H1 (cell line): Measurements from ENCODE around the gene ARGLU1. TPM values are rescaled to one million over a fixed set of nuclear protein-coding genes. Genes with fewer than 3 reads are reported as not detected.

Source experiments
- CTCF ChIA-PET: fragments of 300-600 bp; sonication (Branson Sonifier 250); formaldehyde crosslinking; loops from one replicate; lab custom pipeline; 2021; ENCODE audit not compliant: partially characterized antibody; lab: Charles Lee
- POLR2A ChIA-PET: fragments of 300-600 bp; sonication (Branson Sonifier 250); formaldehyde crosslinking; loops from one replicate; lab custom pipeline; 2021; ENCODE audit warnings: inconsistent platforms; ENCODE audit not compliant: partially characterized antibody; lab: Charles Lee
- DNase-seq, 2 experiments: peaks; one replicate each; pipeline versions ENCODE4 v3.0.0 to v3.0.0-alpha.2; 2010 to 2022; ENCODE audit warnings: low spot score in 2 of 2, low read depth in 1 of 2, mixed read lengths in 1 of 2
- FAIRE-seq: peaks from 2 replicates; lab custom pipeline; 2011; peaks lifted over from hg19 to GRCh38; lab: Jason Lieb, UNC
- H2AFZ ChIP-seq: 2 replicates; pipeline ENCODE4 v1.8.1; 2012; ENCODE audit warnings: low read length, inconsistent platforms
- H2AK5ac ChIP-seq: 2 replicates; pipeline ENCODE4 v1.6.1; 2013; ENCODE audit warnings: low read depth, low read length
- H2BK120ac ChIP-seq: replicated peaks from 2 replicates; pipeline ENCODE3; 2013; ENCODE audit warnings: low read depth, low read length, inconsistent platforms
- H2BK12ac ChIP-seq: 2 replicates; pipeline ENCODE4 v1.6.1; 2013; ENCODE audit warnings: low read depth, low read length
- H2BK15ac ChIP-seq: 2 replicates; pipeline ENCODE4 v1.6.1; 2013; ENCODE audit warnings: low read length
- H2BK20ac ChIP-seq: 2 replicates; pipeline ENCODE4 v1.6.1; 2013; ENCODE audit warnings: low read length
- H2BK5ac ChIP-seq: 2 replicates; pipeline ENCODE4 v1.6.1; 2013; ENCODE audit warnings: low read depth, low read length
- H3K14ac ChIP-seq: 2 replicates; pipeline ENCODE4 v1.6.1; 2013; ENCODE audit warnings: inconsistent platforms; ENCODE audit not compliant: insufficient read length
- H3K18ac ChIP-seq: 2 replicates; pipeline ENCODE4 v1.6.1; 2013; ENCODE audit warnings: low read length; ENCODE audit errors: extremely low read depth
- H3K23ac ChIP-seq: 2 replicates; pipeline ENCODE4 v1.6.1; 2013; ENCODE audit warnings: inconsistent platforms; ENCODE audit not compliant: insufficient read length
- H3K23me2 ChIP-seq: 2 replicates; pipeline ENCODE4 v1.6.1; 2013; ENCODE audit warnings: low read depth, low read length
- H3K27ac ChIP-seq: 2 replicates; pipeline ENCODE4 v1.6.1; 2011; ENCODE audit warnings: low read depth, low read length, inconsistent platforms
- H3K27me3 ChIP-seq, 4 experiments: replicated peaks in 1 of 4; 1 replicate in 1 of 4; 2 replicates in 3 of 4; pipeline versions ENCODE4 v1.6.1 to v1.8.1; 2011 to 2013; ENCODE audit warnings: low read length in 3 of 4, mild to moderate bottlenecking in 3 of 4, inconsistent platforms in 2 of 4, mixed read lengths in 2 of 4, moderate library complexity in 1 of 4; ENCODE audit not compliant: control insufficient read depth in 3 of 4, insufficient read depth in 3 of 4; ENCODE audit errors: extremely low read depth in 1 of 4
- H3K36me3 ChIP-seq, 4 experiments: 2 replicates each; pipeline versions ENCODE4 v1.6.1 to v1.8.1; 2011 to 2013; ENCODE audit warnings: mild to moderate bottlenecking in 4 of 4, low read length in 3 of 4, moderate library complexity in 2 of 4, control low read depth in 1 of 4, inconsistent platforms in 1 of 4; ENCODE audit not compliant: insufficient read depth in 4 of 4, control insufficient read depth in 2 of 4
- H3K4ac ChIP-seq: replicated peaks from 2 replicates; pipeline ENCODE3; 2013; ENCODE audit warnings: low read length, low read depth, mixed read lengths, inconsistent platforms; ENCODE audit not compliant: insufficient read length
- H3K4me1 ChIP-seq, 4 experiments: replicated peaks in 1 of 4; 1 replicate in 1 of 4; 2 replicates in 3 of 4; pipeline versions ENCODE4 v1.6.1 to v1.8.1; 2011 to 2013; ENCODE audit warnings: low read length in 3 of 4, inconsistent platforms in 2 of 4, mixed read lengths in 1 of 4; ENCODE audit not compliant: insufficient read depth in 4 of 4, control insufficient read depth in 3 of 4
- H3K4me2 ChIP-seq, 2 experiments: 2 replicates each; pipeline versions ENCODE4 v1.6.1 to v1.8.1; 2011 to 2013; ENCODE audit warnings: low read depth in 2 of 2, low read length in 2 of 2, control low read depth in 1 of 2, inconsistent platforms in 1 of 2, mild to moderate bottlenecking in 1 of 2; ENCODE audit not compliant: insufficient read depth in 1 of 2
- H3K4me3 ChIP-seq, 4 experiments: fragments of 200-600, 300-600 bp in 1 of 4; sonication (generic), shearing (Covaris generic), sonication (Bioruptor Twin) in 1 of 4; 2 replicates each; pipeline versions ENCODE4 v1.5.1 to v1.8.1; 2011 to 2016; ENCODE audit warnings: low read length in 4 of 4, low read depth in 3 of 4, control low read depth in 2 of 4, inconsistent platforms in 2 of 4, mild to moderate bottlenecking in 2 of 4, mixed read lengths in 1 of 4, moderate library complexity in 1 of 4; ENCODE audit not compliant: insufficient read depth in 2 of 4; ENCODE audit errors: extremely low read depth in 1 of 4
- H3K56ac ChIP-seq: replicated peaks from 2 replicates; pipeline ENCODE3; 2013; ENCODE audit warnings: low read depth, mild to moderate bottlenecking, mixed read lengths, low read length, inconsistent platforms; ENCODE audit not compliant: insufficient read length
- H3K79me1 ChIP-seq: 2 replicates; pipeline ENCODE4 v1.6.1; 2013; ENCODE audit warnings: low read depth, low read length, control low read depth
- H3K79me2 ChIP-seq, 2 experiments: 2 replicates each; pipeline versions ENCODE4 v1.6.1 to v1.8.1; 2012 to 2013; ENCODE audit warnings: low read length in 2 of 2, mild to moderate bottlenecking in 2 of 2, inconsistent platforms in 1 of 2; ENCODE audit not compliant: insufficient read depth in 2 of 2, control insufficient read depth in 1 of 2
- H3K9ac ChIP-seq, 4 experiments: replicated peaks in 1 of 4; 1 replicate in 1 of 4; 2 replicates in 3 of 4; pipeline versions ENCODE4 v1.6.1 to v1.8.1; 2011 to 2013; ENCODE audit warnings: low read depth in 3 of 4, low read length in 3 of 4, control low read depth in 2 of 4, mild to moderate bottlenecking in 2 of 4, moderate library complexity in 2 of 4, inconsistent platforms in 1 of 4; ENCODE audit errors: extremely low read depth in 1 of 4
- H3K9me3 ChIP-seq, 2 experiments: 2 replicates each; pipeline versions ENCODE4 v1.6.1 to v1.8.1; 2012 to 2013; ENCODE audit warnings: mild to moderate bottlenecking in 2 of 2, moderate library complexity in 2 of 2, control low read depth in 1 of 2, inconsistent platforms in 1 of 2, low read depth in 1 of 2, low read length in 1 of 2, mixed read lengths in 1 of 2; ENCODE audit not compliant: insufficient read depth in 2 of 2
- H4K20me1 ChIP-seq, 2 experiments: replicated peaks in 1 of 2; 2 replicates each; pipeline versions ENCODE3 to v1.8.1; 2011 to 2013; ENCODE audit warnings: inconsistent platforms in 2 of 2, low read length in 2 of 2, mild to moderate bottlenecking in 1 of 2; ENCODE audit not compliant: insufficient read depth in 2 of 2, control insufficient read depth in 1 of 2
- H4K5ac ChIP-seq: 2 replicates; pipeline ENCODE4 v1.6.1; 2013; ENCODE audit warnings: low read length, low read depth, mixed read lengths, inconsistent platforms; ENCODE audit not compliant: insufficient read length
- H4K8ac ChIP-seq: 2 replicates; pipeline ENCODE4 v1.8.0; 2013; ENCODE audit warnings: mild to moderate bottlenecking, moderate library complexity, low read length, inconsistent platforms; ENCODE audit not compliant: insufficient read depth; ENCODE audit errors: extremely low read depth
- H4K91ac ChIP-seq: replicated peaks from 2 replicates; pipeline ENCODE3; 2013; ENCODE audit warnings: low read length, mixed read lengths, inconsistent platforms; ENCODE audit not compliant: insufficient read length
- ATF2 ChIP-seq: IDR thresholded peaks from 2 replicates; pipeline ENCODE4 v1.6.1; 2012; ENCODE audit warnings: low read length, inconsistent platforms
- CHD2 ChIP-seq: IDR thresholded peaks from 2 replicates; pipeline ENCODE4 v1.6.1; 2012; ENCODE audit warnings: low read length, improper control_type of control experiment
- CTBP2 ChIP-seq: IDR thresholded peaks from 2 replicates; pipeline ENCODE4 v1.7.0; 2011; ENCODE audit warnings: borderline replicate concordance, mild to moderate bottlenecking, moderate library complexity, mixed read lengths, low read length; ENCODE audit not compliant: insufficient read depth, insufficient read length
- KDM5A ChIP-seq: fragments of 200-600 bp; IDR thresholded peaks from 2 replicates; pipeline ENCODE4 v1.7.1; 2012; ENCODE audit warnings: mild to moderate bottlenecking, low read length, inconsistent platforms, mixed read lengths
- MAFK ChIP-seq: IDR thresholded peaks from 2 replicates; pipeline ENCODE4 v1.6.1; 2012; ENCODE audit warnings: low read depth, mild to moderate bottlenecking, improper control_type of control experiment, low read length
- POLR2AphosphoS5 ChIP-seq: IDR thresholded peaks from 2 replicates; pipeline ENCODE4 v1.6.1; 2011; ENCODE audit warnings: low read depth, low read length
- WGBS, 2 experiments: shearing (Covaris generic) in 1 of 2; methylation state at CpG; one replicate each; pipeline versions ENCODE4 v1.1.6 to v1.1.7; 2013 to 2015; ENCODE audit warnings: low lambda C conversion rate in 2 of 2, mixed read lengths in 2 of 2, inconsistent platforms in 1 of 2, low coverage in 1 of 2, missing lambda C conversion rate in 1 of 2; ENCODE audit not compliant: insufficient replicate concordance in 2 of 2, insufficient coverage in 1 of 2, insufficient read length in 1 of 2; ENCODE audit errors: extremely low coverage in 1 of 2, missing lambda C conversion rate in 1 of 2; 5-methylcytosine and 5-hydroxymethylcytosine counted together
- polyA plus RNA-seq, 7 experiments: library from polyadenylated mRNA; depleted of rRNA in 3 of 7; stranded (reverse) in 5 of 7; unstranded in 2 of 7; fragments of >200 nt in 5 of 7; fragments of 200-250 nt in 2 of 7; gene quantifications; 1 replicate in 5 of 7; 2 replicates in 1 of 7; 4 replicates in 1 of 7; pipeline versions ENCODE4 v1.2.1 to v1.2.3, GENCODE V29; 2011 to 2013; ENCODE audit warnings: missing spikeins in 2 of 7, mixed read lengths in 2 of 7
- total RNA-seq: library from RNA; stranded (reverse); fragmentation: NEBNext Ultra II Directional; extraction: Animal tissue kit (Norgen Biotek cat#: 25700); gene quantifications from 2 replicates; pipeline ENCODE4 v1.2.1, GENCODE V29; 2021

Gene ARGLU1
- total and polyA plus RNA-seq, 2 of the 8 experiments (the other 6 are each of a cell fraction or from before 2014, with no cell fraction given): 47.8 to 84.9 TPM

- Histone ChIP-seq H3K79me1 (no peaks in the 10 kb centered on the region; the same call in 1 of the 2 replicates), H3K9ac (no peak overlapping the region), H3K23ac (no peak overlapping the region), H3K14ac (no peak overlapping the region), H4K91ac (no peak overlapping the region), H3K23me2 (no peaks in the 10 kb centered on the region), H3K27me3 (no peaks in the 10 kb centered on the region), H3K56ac (no peak overlapping the region), H3K79me2 (no peaks in the 10 kb centered on the region; a peak in 1 of 4 replicates), H3K9me3 (no peaks in the 10 kb centered on the region), H2BK12ac (no peak overlapping the region), H3K4me1 (peaks cover 0 to 14% (median 3%) of the 10 kb centered on the region in 4 experiments; a peak in 4 of 7 replicates), H3K4me2 (no peak overlapping the region), H2BK5ac (no peak overlapping the region), H3K4ac (no peak overlapping the region), H3K27ac (no peak overlapping the region), H3K18ac (no peak overlapping the region), H2BK20ac (no peak overlapping the region), H4K5ac (no peak overlapping the region), H2AK5ac (no peak overlapping the region), H2AFZ (no peak overlapping the region), H3K36me3 (peaks cover 3 to 22% (median 15%) of the 10 kb centered on the region in 4 experiments; a peak in 6 of 8 replicates), H2BK120ac (no peak overlapping the region), H4K20me1 (peaks cover 0 to 5% of the 10 kb centered on the region in 2 experiments), H3K4me3 (no peak overlapping the region), H2BK15ac (no peak overlapping the region), H4K8ac (no peak overlapping the region)
- 91% methylated on average over 3 of the region's 3 CpGs; no CpG with 5 or more reads in 1 of the 2 experiments for WGBS, 2 experiments
- DNase-seq (no peak), FAIRE-seq (no peak)
- TF ChIP-seq CTBP2: no peak
- no peak for TF ChIP-seq KDM5A
- no peak for TF ChIP-seq CHD2
- TF ChIP-seq POLR2AphosphoS5: no peak
- no peak for TF ChIP-seq ATF2
- TF ChIP-seq MAFK: no peak
- POLR2A ChIA-PET: no interaction called here
- CTCF ChIA-PET: interaction anchor here (0.9 to 1.1 kb wide), 2 partner anchors 37 to 41 kb away, joined by 3 read pairs; no protein-coding TSS in a partner anchor
Measured at GRCh38 chr13:106494936-106495335, 73.0 kb downstream of the ARGLU1 start.
